Germinal center (tissue), 1 donor: ENCODE data around the gene PTPN2.

Source experiments
- DNase-seq: peaks from one replicate; pipeline ENCODE4 v3.0.0; 2012; ENCODE audit warnings: mixed read lengths, low spot score

Gene PTPN2

DNA sequence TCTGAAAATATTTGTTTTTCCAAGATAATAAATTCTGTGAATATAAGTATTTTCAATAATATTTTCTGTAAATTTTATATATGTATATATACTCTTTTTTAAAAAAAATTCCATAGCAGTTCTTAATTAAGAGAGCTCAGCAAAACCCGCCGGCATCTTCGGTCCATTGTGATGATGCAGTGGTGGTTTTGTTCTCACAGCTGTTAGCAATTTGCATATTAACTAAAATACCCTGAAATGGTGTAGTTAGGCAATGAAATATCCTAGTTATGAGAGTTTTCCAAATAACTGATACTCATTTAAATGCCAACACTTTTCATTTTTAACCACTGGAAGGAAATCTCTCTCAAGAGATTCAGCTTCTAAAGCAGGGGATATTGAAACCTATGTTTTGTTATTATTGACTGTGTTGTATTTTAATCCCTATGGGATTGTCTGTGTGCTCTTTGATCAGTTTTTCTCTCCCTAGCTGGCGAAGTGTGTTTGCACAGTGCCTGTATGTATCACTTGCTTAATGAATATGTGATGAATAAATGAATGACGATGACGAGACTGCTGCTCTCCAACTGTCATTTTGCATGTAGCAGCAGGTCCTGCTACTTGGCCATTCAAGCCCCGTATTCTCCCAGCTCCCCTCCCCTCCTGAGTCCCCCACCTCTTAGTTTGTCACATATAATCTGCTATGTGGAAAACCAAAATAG is 138.8 kb downstream of the PTPN2 start:
- DNase-seq, result no peak

- DNase-seq, result peak; percentile 47
Measured at GRCh38 chr18:12744103-12744502, 139.9 kb downstream of the PTPN2 start.

GRCh38 chr18:12742453-12742852 is 141.6 kb downstream of the PTPN2 start:
- DNase-seq, result no peak
